ENCODE measurements around the gene DHH. TPM values are rescaled to one million over a fixed set of nuclear protein-coding genes. Genes with fewer than 3 reads are reported as not detected.

Gene DHH
- total and polyA plus RNA-seq, 10 of the 15 experiments (the other 5 are each of a cell fraction or from before 2014, with no cell fraction given), result 0.01 TPM; not detected in 9

DNA sequence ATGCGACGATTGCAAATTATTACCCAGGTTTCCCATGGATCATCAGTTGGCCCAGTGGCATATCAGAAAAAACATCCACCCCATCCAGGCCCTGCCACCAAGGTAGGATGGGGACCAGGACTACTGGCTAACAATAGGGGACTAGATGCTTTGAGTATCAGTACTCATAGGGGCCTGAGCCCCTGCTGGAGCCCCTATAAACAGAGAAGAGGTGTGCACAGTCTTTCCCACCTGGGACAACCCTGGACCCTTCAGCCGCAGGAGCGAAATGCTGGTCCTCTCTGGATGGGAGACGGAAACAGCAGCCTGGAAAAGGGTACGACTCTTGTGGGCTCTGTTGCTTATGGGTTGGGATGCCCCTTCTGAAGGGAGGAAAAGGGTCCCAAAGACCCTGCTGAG, 5.7 kb downstream of the DHH start:
- H3K36me3 ChIP-seq (ENCODE audit: control insufficient read depth in 2 of 2, insufficient read depth in 2 of 2, low read length in 1 of 2), result no peaks in the 10 kb centered on the region
- H3K4me1 ChIP-seq (ENCODE audit: control insufficient read depth, insufficient read depth, low read length), result peaks cover 3% of the 10 kb centered on the region; the same call in 1 of the 2 replicates
- H3K9ac ChIP-seq (ENCODE audit: control insufficient read depth, insufficient read depth, low read length), result no peak overlapping the region
- 54% methylated on average over 6 of the region's 6 CpGs for WGBS (ENCODE audit: insufficient coverage, insufficient replicate concordance, low lambda C conversion rate, missing lambda C conversion rate)
- ChIA-PET RAD21 (ENCODE audit: unreplicated experiment) (interaction anchor here (1.0 to 4.4 kb wide), 10 partner anchors 10 to 147 kb away, joined by 3 to 39 read pairs (median 9); partner anchors contain the start of genes RHEBL1 and TUBA1B), SMC1A (ENCODE audit: uncharacterized antibody, unreplicated experiment) (interaction anchor here (0.7 to 6.1 kb wide), 20 partner anchors 8 to 155 kb away, joined by 3 to 82 read pairs (median 5); partner anchors contain the start of genes LMBR1L, RHEBL1 and TUBA1B), CTCF (interaction anchor here (0.5 to 7.0 kb wide), 37 partner anchors 9 to 303 kb away, joined by 3 to 254 read pairs (median 7); partner anchors contain the start of genes LMBR1L, RHEBL1, TROAP and TUBA1A), POLR2A (interaction anchor here (0.6 to 1.5 kb wide), 9 partner anchors 9 to 296 kb away, joined by 3 to 6 read pairs (median 3); partner anchors contain the start of gene TUBA1B)
- H3K4me3 ChIP-seq, result no peak overlapping the region
- no peak overlapping the region for H3K27ac ChIP-seq (ENCODE audit: control insufficient read depth, insufficient read depth)
- BruUV-seq (replicated peaks), result no TSS peak
- ATAC-seq (no peak), FAIRE-seq (no peak), DNase-seq (ENCODE audit: low read depth, low spot score) (no peak)
- no peaks in the 10 kb centered on the region for H3K9me3 ChIP-seq (replicated peaks; ENCODE audit: control insufficient read depth, insufficient read depth, low read length)
- intact Hi-C loops (cut with micrococcal nuclease; ENCODE audit: unreplicated experiment), result loop anchor here (1.0 to 2.0 kb wide), 3 partner anchors 24 to 145 kb away; no protein-coding TSS in a partner anchor
- H3K79me2 ChIP-seq (ENCODE audit: control insufficient read depth, insufficient read depth, low read length), result no peaks in the 10 kb centered on the region
- no peak overlapping the region for H3K4me2 ChIP-seq (ENCODE audit: control insufficient read depth, insufficient read depth)
- no peaks in the 10 kb centered on the region for H4K20me1 ChIP-seq (ENCODE audit: control insufficient read depth, insufficient read depth)
- peaks cover 29 to 39% of the 10 kb centered on the region in 2 experiments for H3K27me3 ChIP-seq (replicated peaks in 1 of 2; ENCODE audit: control insufficient read depth in 2 of 2, insufficient read depth in 2 of 2, low read length in 1 of 2)
- in situ Hi-C loops (cut with MboI), result no loop called here
- no peak overlapping the region for H2AFZ ChIP-seq (ENCODE audit: control insufficient read depth, low read depth, low read length)
- TF ChIP-seq KAT2A (conservative IDR thresholded peaks at IDR 0.05; ENCODE audit: control insufficient read depth, low read depth, low read length) (no peak), ZSCAN29 (IDR thresholded peaks at IDR 0.05) (no peak), TBL1XR1 (IDR thresholded peaks at IDR 0.05; ENCODE audit: low read depth, low read length) (no peak), NFIC (IDR thresholded peaks at IDR 0.05; ENCODE audit: low read depth, low read length) (no peak), MTA3 (IDR thresholded peaks at IDR 0.05; ENCODE audit: borderline replicate concordance, low read length) (no peak), MTA2 (IDR thresholded peaks at IDR 0.05; ENCODE audit: low read depth) (no peak), ZZZ3 (IDR thresholded peaks at IDR 0.05; ENCODE audit: control insufficient read depth, insufficient read length, low read depth) (no peak), POLR2A (IDR thresholded peaks at IDR 0.05; ENCODE audit: low read depth, low read length) (no peak), SP1 (IDR thresholded peaks at IDR 0.05; ENCODE audit: low read depth, low read length) (no peak), SMAD1 (IDR thresholded peaks at IDR 0.05; ENCODE audit: low read depth, partially characterized antibody) (no peak), NR2C1 (IDR thresholded peaks at IDR 0.05) (no peak), EGR1 (IDR thresholded peaks at IDR 0.05; ENCODE audit: borderline replicate concordance in 1 of 2, low read depth in 2 of 2, low read length in 2 of 2) (no peak), HCFC1 (IDR thresholded peaks at IDR 0.05; ENCODE audit: low read length) (no peak), STAT1 (conservative IDR thresholded peaks at IDR 0.05) (no peak), CHD2 (IDR thresholded peaks at IDR 0.05; ENCODE audit: borderline replicate concordance, low read depth, low read length) (no peak), RELA (IDR thresholded peaks at IDR 0.05; ENCODE audit: borderline replicate concordance, partially characterized antibody) (no peak)
- TF ChIP-seq, protein P1, sequence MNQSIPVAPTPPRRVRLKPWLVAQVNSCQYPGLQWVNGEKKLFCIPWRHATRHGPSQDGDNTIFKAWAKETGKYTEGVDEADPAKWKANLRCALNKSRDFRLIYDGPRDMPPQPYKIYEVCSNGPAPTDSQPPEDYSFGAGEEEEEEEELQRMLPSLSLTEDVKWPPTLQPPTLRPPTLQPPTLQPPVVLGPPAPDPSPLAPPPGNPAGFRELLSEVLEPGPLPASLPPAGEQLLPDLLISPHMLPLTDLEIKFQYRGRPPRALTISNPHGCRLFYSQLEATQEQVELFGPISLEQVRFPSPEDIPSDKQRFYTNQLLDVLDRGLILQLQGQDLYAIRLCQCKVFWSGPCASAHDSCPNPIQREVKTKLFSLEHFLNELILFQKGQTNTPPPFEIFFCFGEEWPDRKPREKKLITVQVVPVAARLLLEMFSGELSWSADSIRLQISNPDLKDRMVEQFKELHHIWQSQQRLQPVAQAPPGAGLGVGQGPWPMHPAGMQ (IDR thresholded peaks at IDR 0.05; ENCODE audit: borderline replicate concordance), result no peak
- TF ChIP-seq, protein P2, sequence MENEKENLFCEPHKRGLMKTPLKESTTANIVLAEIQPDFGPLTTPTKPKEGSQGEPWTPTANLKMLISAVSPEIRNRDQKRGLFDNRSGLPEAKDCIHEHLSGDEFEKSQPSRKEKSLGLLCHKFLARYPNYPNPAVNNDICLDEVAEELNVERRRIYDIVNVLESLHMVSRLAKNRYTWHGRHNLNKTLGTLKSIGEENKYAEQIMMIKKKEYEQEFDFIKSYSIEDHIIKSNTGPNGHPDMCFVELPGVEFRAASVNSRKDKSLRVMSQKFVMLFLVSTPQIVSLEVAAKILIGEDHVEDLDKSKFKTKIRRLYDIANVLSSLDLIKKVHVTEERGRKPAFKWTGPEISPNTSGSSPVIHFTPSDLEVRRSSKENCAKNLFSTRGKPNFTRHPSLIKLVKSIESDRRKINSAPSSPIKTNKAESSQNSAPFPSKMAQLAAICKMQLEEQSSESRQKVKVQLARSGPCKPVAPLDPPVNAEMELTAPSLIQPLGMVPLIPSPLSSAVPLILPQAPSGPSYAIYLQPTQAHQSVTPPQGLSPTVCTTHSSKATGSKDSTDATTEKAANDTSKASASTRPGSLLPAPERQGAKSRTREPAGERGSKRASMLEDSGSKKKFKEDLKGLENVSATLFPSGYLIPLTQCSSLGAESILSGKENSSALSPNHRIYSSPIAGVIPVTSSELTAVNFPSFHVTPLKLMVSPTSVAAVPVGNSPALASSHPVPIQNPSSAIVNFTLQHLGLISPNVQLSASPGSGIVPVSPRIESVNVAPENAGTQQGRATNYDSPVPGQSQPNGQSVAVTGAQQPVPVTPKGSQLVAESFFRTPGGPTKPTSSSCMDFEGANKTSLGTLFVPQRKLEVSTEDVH (IDR thresholded peaks at IDR 0.05; ENCODE audit: low read depth, partially characterized antibody), result no peak
- TF ChIP-seq, protein P3, sequence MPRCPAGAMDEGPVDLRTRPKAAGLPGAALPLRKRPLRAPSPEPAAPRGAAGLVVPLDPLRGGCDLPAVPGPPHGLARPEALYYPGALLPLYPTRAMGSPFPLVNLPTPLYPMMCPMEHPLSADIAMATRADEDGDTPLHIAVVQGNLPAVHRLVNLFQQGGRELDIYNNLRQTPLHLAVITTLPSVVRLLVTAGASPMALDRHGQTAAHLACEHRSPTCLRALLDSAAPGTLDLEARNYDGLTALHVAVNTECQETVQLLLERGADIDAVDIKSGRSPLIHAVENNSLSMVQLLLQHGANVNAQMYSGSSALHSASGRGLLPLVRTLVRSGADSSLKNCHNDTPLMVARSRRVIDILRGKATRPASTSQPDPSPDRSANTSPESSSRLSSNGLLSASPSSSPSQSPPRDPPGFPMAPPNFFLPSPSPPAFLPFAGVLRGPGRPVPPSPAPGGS (IDR thresholded peaks at IDR 0.05; ENCODE audit: borderline replicate concordance, insufficient read depth, low read depth, low read length, poor library complexity, severe bottlenecking), result no peak
